ENCODE measurements around the gene LIN7A. TPM values are rescaled to one million over a fixed set of nuclear protein-coding genes. Genes with fewer than 3 reads are reported as not detected.

Gene LIN7A
- total RNA-seq, 2 experiments from 2014 or later, result 0.63 TPM; not detected in 1

DNA sequence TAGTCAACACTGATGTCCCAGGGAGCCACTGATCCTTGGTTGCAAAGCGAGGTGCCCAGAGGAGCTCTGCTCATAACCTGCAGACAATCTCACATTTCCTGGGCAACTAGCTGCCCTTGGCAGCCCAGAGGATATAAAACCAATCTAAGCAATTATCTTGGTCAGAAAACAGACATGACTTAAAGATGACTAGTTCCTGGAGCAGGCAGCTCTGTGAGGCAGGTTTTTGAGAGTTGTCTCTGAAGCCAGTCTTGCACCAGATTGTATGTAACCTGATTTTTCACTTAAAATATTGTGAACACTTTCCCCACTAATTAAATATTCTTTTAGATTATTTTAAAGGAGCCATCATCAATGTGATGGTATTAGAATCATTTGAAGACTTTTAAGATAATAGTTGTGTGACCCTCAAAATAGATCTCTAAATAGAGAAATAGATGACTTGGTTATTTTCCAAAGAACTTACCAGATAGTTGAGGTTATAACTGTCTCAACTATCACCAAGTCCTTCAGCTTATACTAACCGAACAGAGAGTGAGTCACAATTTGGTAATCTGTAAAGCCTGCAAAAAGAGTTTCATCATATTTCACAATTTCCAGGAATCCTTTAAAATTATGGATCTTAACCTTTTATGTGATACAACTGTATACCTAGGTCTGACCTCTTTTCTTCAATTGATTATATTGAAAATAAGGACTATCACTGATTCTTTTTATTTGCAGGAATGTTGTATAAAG lies 75.9 kb downstream of the LIN7A start:
- Mint-ChIP-seq H3K36me3 (no peaks in the 10 kb centered on the region), H3K27ac (no peak overlapping the region), H3K4me1 (no peaks in the 10 kb centered on the region), H3K27me3 (no peaks in the 10 kb centered on the region), H3K4me3 (no peak overlapping the region), H3K9me3 (ENCODE audit: low read depth) (peaks cover 1% of the 10 kb centered on the region)
- no peak for ATAC-seq
- DNase-seq, result no peak
- CTCF ChIA-PET, result no interaction called here

- H3K36me3 Mint-ChIP-seq, result no peaks in the 10 kb centered on the region
- CTCF ChIA-PET, result no interaction called here
Measured at GRCh38 chr12:80860928-80861327, 76.8 kb downstream of the LIN7A start.

DNA sequence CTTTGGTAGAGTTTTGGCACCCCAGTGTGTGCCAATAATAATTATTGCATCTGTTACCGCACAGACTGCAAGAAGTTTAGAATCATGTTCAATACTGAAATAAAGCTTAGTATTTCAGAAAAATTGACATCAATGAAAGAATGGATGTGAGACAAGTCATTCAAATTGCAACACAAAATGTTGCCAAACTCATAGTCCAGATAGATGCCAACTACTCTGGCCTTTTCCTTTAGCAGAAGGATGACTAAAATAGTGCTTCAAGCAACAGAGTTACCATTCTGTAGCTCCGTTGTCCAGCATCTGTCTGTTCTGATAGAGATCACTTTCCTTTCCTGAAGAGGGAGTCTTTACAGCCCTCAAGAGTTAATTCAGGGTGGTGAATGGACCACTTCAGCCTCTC lies 77.5 kb downstream of the LIN7A start:
- no peak overlapping the region for H3K27ac Mint-ChIP-seq
- no peaks in the 10 kb centered on the region for H3K36me3 Mint-ChIP-seq
- H3K4me1 Mint-ChIP-seq, result no peaks in the 10 kb centered on the region
- DNase-seq (no peak), ATAC-seq (no peak)
- CTCF ChIA-PET, result no interaction called here
- no peaks in the 10 kb centered on the region for H3K27me3 Mint-ChIP-seq
- H3K4me3 Mint-ChIP-seq, result no peak overlapping the region
- H3K9me3 Mint-ChIP-seq (ENCODE audit: low read depth), result peaks cover 6% of the 10 kb centered on the region

More at GRCh38 chr12:80860928-80861327, 76.8 kb downstream of the LIN7A start:
- DNase-seq (no peak), ATAC-seq (no peak)
- Mint-ChIP-seq H3K4me3 (no peak overlapping the region), H3K27ac (no peak overlapping the region), H3K9me3 (ENCODE audit: low read depth) (peaks cover 6% of the 10 kb centered on the region), H3K4me1 (no peaks in the 10 kb centered on the region), H3K27me3 (no peaks in the 10 kb centered on the region)

DNA sequence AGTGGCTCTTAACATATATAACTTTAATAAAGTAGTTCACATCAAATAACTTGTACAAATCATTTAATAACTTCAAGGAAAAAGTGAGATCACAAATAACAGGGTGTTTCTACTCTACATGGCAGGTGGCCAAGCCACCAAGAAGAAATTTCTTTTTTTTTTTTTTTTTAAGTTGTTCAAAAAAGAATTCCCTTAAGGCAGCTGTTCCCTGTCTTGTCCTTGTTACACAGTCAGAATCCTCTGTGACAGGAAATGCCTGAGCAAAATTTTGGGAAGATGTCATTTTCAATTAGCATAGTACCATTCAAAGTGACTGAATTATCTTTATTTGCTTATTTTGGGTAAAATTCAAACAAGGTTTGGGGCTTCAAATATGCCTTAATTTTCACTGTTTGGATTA lies 79.4 kb downstream of the LIN7A start:
- ATAC-seq (no peak), DNase-seq (no peak)
- Mint-ChIP-seq H3K27me3 (no peaks in the 10 kb centered on the region), H3K36me3 (no peaks in the 10 kb centered on the region), H3K4me3 (no peak overlapping the region), H3K9me3 (ENCODE audit: low read depth) (peaks cover 6% of the 10 kb centered on the region), H3K27ac (no peak overlapping the region), H3K4me1 (no peaks in the 10 kb centered on the region)
- CTCF ChIA-PET, result no interaction called here

- CTCF ChIA-PET, result no interaction called here
- no peaks in the 10 kb centered on the region for H3K4me1 Mint-ChIP-seq
- ATAC-seq (no peak), DNase-seq (no peak)
- H3K27me3 Mint-ChIP-seq, result no peaks in the 10 kb centered on the region
- no peak overlapping the region for H3K27ac Mint-ChIP-seq
- peaks cover 6% of the 10 kb centered on the region for H3K9me3 Mint-ChIP-seq (ENCODE audit: low read depth)
- no peaks in the 10 kb centered on the region for H3K36me3 Mint-ChIP-seq
- H3K4me3 Mint-ChIP-seq, result no peak overlapping the region
Measured at GRCh38 chr12:80857311-80857710, 80.4 kb downstream of the LIN7A start.

DNA sequence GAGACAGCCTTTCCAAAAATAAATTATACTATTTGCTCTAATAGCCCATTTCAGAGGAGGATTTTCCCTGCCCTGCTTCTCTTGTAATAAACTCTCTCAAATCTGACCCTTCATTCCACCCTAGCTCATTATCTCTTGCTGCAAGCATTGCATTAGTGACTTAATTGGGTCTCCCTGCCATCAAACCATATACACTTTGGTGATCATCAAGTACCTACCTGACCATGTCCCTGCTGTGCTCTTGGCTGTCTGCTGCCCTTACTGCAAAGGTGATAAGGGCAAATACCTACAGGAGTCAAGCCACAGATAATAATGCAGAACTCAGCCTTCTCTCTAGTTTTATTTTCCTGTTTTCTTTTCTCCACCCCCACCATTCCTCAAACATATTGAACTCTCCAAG lies 88.4 kb downstream of the LIN7A start:
- Mint-ChIP-seq H3K9me3 (ENCODE audit: low read depth) (no peaks in the 10 kb centered on the region), H3K27me3 (no peaks in the 10 kb centered on the region), H3K4me1 (no peaks in the 10 kb centered on the region), H3K27ac (no peak overlapping the region), H3K4me3 (no peak overlapping the region), H3K36me3 (no peaks in the 10 kb centered on the region)
- CTCF ChIA-PET, result no interaction called here
- DNase-seq (no peak), ATAC-seq (no peak)

DNA sequence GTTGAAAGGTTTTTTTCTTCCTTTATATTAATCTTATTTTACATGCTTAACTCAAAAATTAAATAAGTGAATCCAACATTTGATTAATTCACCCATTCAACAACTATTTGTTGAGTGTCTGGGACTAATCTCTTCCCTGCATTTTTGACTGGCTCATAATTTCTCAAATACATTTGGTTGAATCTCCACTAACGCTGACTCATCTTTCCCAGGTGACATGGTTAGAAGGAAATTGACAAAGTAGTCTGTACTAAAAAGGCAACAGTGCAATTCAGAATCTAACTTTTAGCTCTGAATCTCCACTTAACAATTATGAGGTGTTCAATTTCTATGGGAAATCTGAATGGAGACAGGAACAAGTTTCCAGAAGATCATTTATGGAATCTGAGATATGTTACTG lies 88.9 kb downstream of the LIN7A start:
- no peaks in the 10 kb centered on the region for H3K36me3 Mint-ChIP-seq
- no peak overlapping the region for H3K27ac Mint-ChIP-seq
- no peaks in the 10 kb centered on the region for H3K9me3 Mint-ChIP-seq (ENCODE audit: low read depth)
- H3K4me3 Mint-ChIP-seq, result no peak overlapping the region
- no peaks in the 10 kb centered on the region for H3K4me1 Mint-ChIP-seq
- DNase-seq (no peak), ATAC-seq (no peak)
- H3K27me3 Mint-ChIP-seq, result no peaks in the 10 kb centered on the region
- CTCF ChIA-PET, result no interaction called here

GRCh38 chr12:80847575-80847974 lies 90.2 kb downstream of the LIN7A start:
- Mint-ChIP-seq H3K4me3 (no peak overlapping the region), H3K27ac (no peak overlapping the region), H3K27me3 (no peaks in the 10 kb centered on the region), H3K4me1 (no peaks in the 10 kb centered on the region), H3K9me3 (ENCODE audit: low read depth) (no peaks in the 10 kb centered on the region), H3K36me3 (no peaks in the 10 kb centered on the region)
- no peak for ATAC-seq
- no peak for DNase-seq
- CTCF ChIA-PET, result no interaction called here

GRCh38 chr12:80846952-80847351 lies 90.8 kb downstream of the LIN7A start:
- no peaks in the 10 kb centered on the region for H3K27me3 Mint-ChIP-seq
- CTCF ChIA-PET, result no interaction called here
- no peaks in the 10 kb centered on the region for H3K36me3 Mint-ChIP-seq
- H3K4me1 Mint-ChIP-seq, result no peaks in the 10 kb centered on the region
- H3K27ac Mint-ChIP-seq, result no peak overlapping the region
- no peaks in the 10 kb centered on the region for H3K9me3 Mint-ChIP-seq (ENCODE audit: low read depth)
- no peak overlapping the region for H3K4me3 Mint-ChIP-seq
- no peak for ATAC-seq
- no peak for DNase-seq

DNA sequence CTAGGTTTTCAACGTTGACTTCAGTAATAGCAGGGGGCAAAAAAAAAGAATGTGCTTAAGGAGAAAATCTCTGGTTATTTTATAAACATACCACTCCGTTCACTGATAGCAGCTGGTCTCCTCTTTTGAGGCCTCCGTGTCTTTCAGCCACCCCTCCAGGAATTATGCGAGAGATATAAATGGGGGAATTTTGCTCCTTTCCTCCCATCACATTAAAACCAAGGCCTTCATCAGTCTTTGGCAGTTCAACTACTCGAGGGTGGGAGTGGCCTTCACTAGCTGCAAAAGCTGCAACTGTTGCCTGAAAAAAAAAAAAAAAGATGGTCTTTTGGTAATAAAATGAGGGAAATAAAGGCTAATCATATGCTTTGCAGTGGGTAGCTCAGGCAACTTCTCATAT lies 92.1 kb downstream of the LIN7A start:
- CTCF ChIA-PET, result no interaction called here
- Mint-ChIP-seq H3K9me3 (ENCODE audit: low read depth) (no peaks in the 10 kb centered on the region), H3K4me3 (no peak overlapping the region), H3K27me3 (no peaks in the 10 kb centered on the region), H3K27ac (no peak overlapping the region), H3K36me3 (no peaks in the 10 kb centered on the region), H3K4me1 (no peaks in the 10 kb centered on the region)
- no peak for DNase-seq
- ATAC-seq, result no peak

DNA sequence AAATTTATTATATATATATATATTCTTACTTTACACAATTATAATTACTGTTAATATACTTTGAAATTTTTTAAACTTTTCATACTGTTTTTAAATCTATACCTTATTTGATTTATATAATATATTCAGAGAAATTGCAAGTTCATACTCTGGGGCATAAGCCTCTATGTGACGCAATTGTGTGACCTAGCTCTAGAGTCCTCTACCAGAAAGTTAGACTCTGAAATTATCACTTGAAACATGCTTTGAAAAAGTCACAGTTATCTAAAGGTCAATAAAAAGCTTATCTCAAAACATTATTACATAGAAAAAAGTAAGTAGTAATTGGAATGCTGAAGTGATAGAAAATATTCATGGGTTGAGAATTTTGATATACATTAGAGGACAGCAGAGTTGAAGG lies 93.8 kb downstream of the LIN7A start:
- Mint-ChIP-seq H3K9me3 (ENCODE audit: low read depth) (no peaks in the 10 kb centered on the region), H3K27me3 (no peaks in the 10 kb centered on the region), H3K4me3 (no peak overlapping the region), H3K4me1 (no peaks in the 10 kb centered on the region), H3K27ac (no peak overlapping the region), H3K36me3 (no peaks in the 10 kb centered on the region)
- no peak for DNase-seq
- CTCF ChIA-PET, result no interaction called here
- ATAC-seq, result no peak

DNA sequence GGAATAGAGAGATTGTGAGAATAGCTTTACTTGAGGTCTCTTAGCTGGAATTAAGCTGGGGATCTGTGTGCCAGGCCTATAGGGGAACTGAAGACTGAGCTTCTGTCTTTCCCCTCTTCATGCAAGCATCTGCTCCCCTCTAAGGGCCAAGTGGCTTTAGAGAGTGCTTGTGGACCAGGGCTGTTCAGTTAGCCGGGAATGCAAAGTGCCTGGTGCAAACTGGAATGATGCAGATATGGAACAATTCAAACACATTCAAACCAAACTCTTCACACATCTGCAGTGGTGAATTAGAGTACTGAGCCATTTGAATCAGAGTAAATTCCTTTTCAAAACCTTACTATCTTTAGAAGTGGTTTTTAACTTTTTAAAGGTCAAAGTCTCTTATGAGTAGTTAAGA lies 99.0 kb downstream of the LIN7A start:
- H3K9me3 Mint-ChIP-seq (ENCODE audit: low read depth), result no peaks in the 10 kb centered on the region
- no peaks in the 10 kb centered on the region for H3K36me3 Mint-ChIP-seq
- no peak overlapping the region for H3K27ac Mint-ChIP-seq
- CTCF ChIA-PET, result no interaction called here
- DNase-seq (no peak), ATAC-seq (no peak)
- H3K27me3 Mint-ChIP-seq, result no peaks in the 10 kb centered on the region
- H3K4me3 Mint-ChIP-seq, result no peak overlapping the region
- H3K4me1 Mint-ChIP-seq, result no peaks in the 10 kb centered on the region

DNA sequence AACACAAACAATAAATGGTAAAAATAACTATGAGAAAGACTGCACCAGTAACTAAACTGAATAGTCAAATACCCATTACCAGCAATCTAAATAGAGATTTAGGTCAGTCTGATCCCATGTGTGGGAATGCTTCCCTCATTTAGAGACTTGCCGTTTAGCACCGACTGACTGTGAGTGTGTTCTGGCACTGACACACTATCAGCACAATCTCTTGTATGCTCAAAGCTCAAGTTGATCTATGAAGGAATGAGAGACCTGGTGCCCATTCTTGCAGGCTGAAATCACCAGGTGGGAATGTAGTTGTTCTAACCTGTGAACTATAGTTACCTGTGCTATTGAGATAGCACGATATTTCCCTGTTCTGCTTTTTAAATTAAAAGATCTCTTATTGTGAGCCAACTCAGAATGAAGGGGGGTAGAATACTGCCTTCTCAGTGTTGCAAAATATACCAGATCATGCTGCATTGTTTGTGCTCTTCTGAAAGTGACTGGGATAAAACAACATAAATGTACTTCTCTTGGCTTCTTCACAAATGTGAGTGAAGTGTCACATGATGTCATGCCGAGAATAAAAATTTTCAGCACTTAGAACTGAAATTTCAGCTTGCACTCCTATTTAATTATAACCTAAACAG lies 99.6 kb downstream of the LIN7A start:
- Mint-ChIP-seq H3K4me1 (no peaks in the 10 kb centered on the region), H3K27ac (no peak overlapping the region), H3K4me3 (no peak overlapping the region), H3K9me3 (ENCODE audit: low read depth) (no peaks in the 10 kb centered on the region), H3K27me3 (no peaks in the 10 kb centered on the region), H3K36me3 (no peaks in the 10 kb centered on the region)
- ATAC-seq, result no peak
- CTCF ChIA-PET, result no interaction called here
- DNase-seq, result no peak

- no peak overlapping the region for H3K4me3 Mint-ChIP-seq
- no peaks in the 10 kb centered on the region for H3K36me3 Mint-ChIP-seq
- CTCF ChIA-PET, result no interaction called here
- no peaks in the 10 kb centered on the region for H3K4me1 Mint-ChIP-seq
- no peaks in the 10 kb centered on the region for H3K9me3 Mint-ChIP-seq (ENCODE audit: low read depth)
- no peak overlapping the region for H3K27ac Mint-ChIP-seq
- DNase-seq, result no peak
- no peaks in the 10 kb centered on the region for H3K27me3 Mint-ChIP-seq
- no peak for ATAC-seq
Measured at GRCh38 chr12:80837342-80837978, 100.3 kb downstream of the LIN7A start.
